Esophagus muscularis mucosa (tissue), 4 donors: ENCODE measurements around the gene PAPSS1. TPM values are rescaled to one million over a fixed set of nuclear protein-coding genes. Genes with fewer than 3 reads are reported as not detected.

Experiments
- DNase-seq: peaks from one replicate; pipeline ENCODE4 v3.0.0-alpha.2; 2017; ENCODE audit errors: extremely low spot score
- H3K27ac ChIP-seq, 4 donors: fragments of 200-600 bp; sonication (generic); replicated peaks in 1 of 4; 1 replicate in 3 of 4; 2 replicates in 1 of 4; pipeline ENCODE4 v1.5.1; 2016 to 2019; ENCODE audit warnings: mild to moderate bottlenecking in 1 of 4
- H3K27me3 ChIP-seq, 4 donors: fragments of 200-600 bp; sonication (generic); one replicate each; pipeline versions ENCODE4 v1.5.1 to v1.6.0; 2016 to 2019
- H3K36me3 ChIP-seq, 4 donors: fragments of 200-600 bp; sonication (generic); one replicate each; pipeline ENCODE4 v1.5.1; 2016 to 2019
- H3K4me1 ChIP-seq, 4 donors: fragments of 200-600 bp; sonication (generic); one replicate each; pipeline ENCODE4 v1.5.1; 2016 to 2019
- H3K4me3 ChIP-seq, 4 donors: fragments of 200-600 bp; sonication (generic); 1 replicate in 2 of 4; 2 replicates in 2 of 4; pipeline ENCODE4 v1.5.1; 2016 to 2019; ENCODE audit warnings: mild to moderate bottlenecking in 4 of 4, moderate library complexity in 1 of 4
- H3K9me3 ChIP-seq, 4 donors: fragments of 200-600 bp; sonication (generic); 1 replicate in 3 of 4; 2 replicates in 1 of 4; pipeline ENCODE4 v1.5.1; 2016 to 2019
- EP300 ChIP-seq: sonication (generic); formaldehyde crosslinking; IDR thresholded peaks from one replicate; pipeline ENCODE4 v1.6.1; 2017; ENCODE audit warnings: antibody characterized with exemption
- POLR2A ChIP-seq: fragments of 450-650 bp; IDR thresholded peaks from one replicate; pipeline ENCODE4 v1.6.1; 2017; ENCODE audit warnings: antibody characterized with exemption, moderate library complexity, mild to moderate bottlenecking, low read depth
- POLR2AphosphoS5 ChIP-seq, 2 donors: sonication (generic); formaldehyde crosslinking; IDR thresholded peaks; one replicate each; pipeline ENCODE4 v1.6.1; 2017; ENCODE audit warnings: antibody characterized with exemption in 2 of 2
- WGBS: methylation state at CpG from one replicate; pipeline ENCODE4 v1.1.5; 2018; 5-methylcytosine and 5-hydroxymethylcytosine counted together
- intact Hi-C: fragments of 100-400 bp; cut with DNase I; formaldehyde crosslinking; loops from one replicate; pipeline ENCODE4 v1.15.1; 2023
- total RNA-seq, 4 donors: library from RNA; depleted of rRNA; stranded (reverse); fragments of >200 nt; gene quantifications; one replicate each; pipeline versions ENCODE4 v1.1.0 to v1.2.1, GENCODE V29; 2016
- TF ChIP-seq, protein P1 (sequence below), 3 experiments: fragments of 200-600 bp in 2 of 3; fragments of 450-650 bp in 1 of 3; sonication (generic) in 2 of 3; IDR thresholded peaks; one replicate each; pipeline ENCODE4 v1.5.1; 2017 to 2019; ENCODE audit warnings: antibody characterized with exemption in 3 of 3, mild to moderate bottlenecking in 2 of 3, moderate library complexity in 1 of 3

Gene PAPSS1
- total RNA-seq, 4 donors from 2014 or later = 11.6 to 24.4 (median 18.1) TPM

DNA sequence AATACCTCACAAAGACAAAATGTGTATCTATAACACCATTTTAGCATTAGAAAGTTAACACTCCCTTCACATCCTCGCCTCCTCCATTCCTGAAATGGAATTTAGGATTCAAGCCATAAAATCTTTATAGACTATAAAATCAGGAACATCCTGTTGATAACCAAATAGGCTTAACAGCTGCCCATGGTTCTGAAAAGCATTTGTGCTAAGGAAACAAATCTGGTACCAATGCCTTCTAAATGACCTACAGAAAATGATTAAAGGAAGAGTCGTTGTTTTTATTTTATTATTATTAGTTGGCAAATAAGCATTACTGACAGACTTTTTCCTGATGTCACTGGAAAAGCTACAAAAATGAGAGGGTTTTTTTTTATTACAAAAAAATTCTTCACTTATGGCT, 79.8 kb downstream of the PAPSS1 start:
- peaks cover 6 to 10% (median 10%) of the 10 kb centered on the region in 4 donors for H3K4me1 ChIP-seq
- intact Hi-C loops = no loop called here
- no peak overlapping the region for H3K27ac ChIP-seq
- no peaks in the 10 kb centered on the region for H3K27me3 ChIP-seq
- WGBS = 71% methylated on average over 2 of the region's 2 CpGs
- DNase-seq = no peak
- TF ChIP-seq EP300 (no peak), POLR2A (no peak), POLR2AphosphoS5 (IDR thresholded peaks at IDR 0.05) (no peak)
- TF ChIP-seq, protein P1, sequence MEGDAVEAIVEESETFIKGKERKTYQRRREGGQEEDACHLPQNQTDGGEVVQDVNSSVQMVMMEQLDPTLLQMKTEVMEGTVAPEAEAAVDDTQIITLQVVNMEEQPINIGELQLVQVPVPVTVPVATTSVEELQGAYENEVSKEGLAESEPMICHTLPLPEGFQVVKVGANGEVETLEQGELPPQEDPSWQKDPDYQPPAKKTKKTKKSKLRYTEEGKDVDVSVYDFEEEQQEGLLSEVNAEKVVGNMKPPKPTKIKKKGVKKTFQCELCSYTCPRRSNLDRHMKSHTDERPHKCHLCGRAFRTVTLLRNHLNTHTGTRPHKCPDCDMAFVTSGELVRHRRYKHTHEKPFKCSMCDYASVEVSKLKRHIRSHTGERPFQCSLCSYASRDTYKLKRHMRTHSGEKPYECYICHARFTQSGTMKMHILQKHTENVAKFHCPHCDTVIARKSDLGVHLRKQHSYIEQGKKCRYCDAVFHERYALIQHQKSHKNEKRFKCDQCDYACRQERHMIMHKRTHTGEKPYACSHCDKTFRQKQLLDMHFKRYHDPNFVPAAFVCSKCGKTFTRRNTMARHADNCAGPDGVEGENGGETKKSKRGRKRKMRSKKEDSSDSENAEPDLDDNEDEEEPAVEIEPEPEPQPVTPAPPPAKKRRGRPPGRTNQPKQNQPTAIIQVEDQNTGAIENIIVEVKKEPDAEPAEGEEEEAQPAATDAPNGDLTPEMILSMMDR (IDR thresholded peaks at IDR 0.05) = no peak
- H3K9me3 ChIP-seq = no peaks in the 10 kb centered on the region
- peaks cover 9 to 20% (median 16%) of the 10 kb centered on the region in 4 donors for H3K36me3 ChIP-seq
- no peak overlapping the region for H3K4me3 ChIP-seq

DNA sequence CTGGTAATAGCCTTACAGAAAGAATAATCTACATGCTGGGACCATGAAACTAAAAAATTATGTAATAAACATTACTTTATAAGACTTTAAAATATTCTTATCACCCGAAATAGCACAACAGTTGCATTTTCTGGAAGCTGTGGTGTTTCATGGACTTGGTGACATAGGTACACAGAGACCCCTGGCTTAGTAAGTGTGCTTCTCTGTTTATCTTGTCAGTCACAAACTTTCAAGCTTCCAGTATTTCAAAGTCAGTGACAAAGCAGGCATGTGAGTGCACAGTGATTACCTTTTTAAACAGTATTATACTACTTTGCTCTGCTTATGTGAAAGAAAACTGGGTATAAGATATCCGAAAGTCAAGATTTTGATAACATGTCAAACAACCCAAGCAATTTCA, 84.3 kb downstream of the PAPSS1 start:
- no peak overlapping the region for H3K4me3 ChIP-seq
- H3K27ac ChIP-seq = no peak overlapping the region
- intact Hi-C loops = no loop called here
- H3K4me1 ChIP-seq = peaks cover 3 to 6% (median 4%) of the 10 kb centered on the region in 4 donors
- WGBS = 90% methylated on average over 2 of the region's 2 CpGs
- no peaks in the 10 kb centered on the region for H3K9me3 ChIP-seq
- H3K27me3 ChIP-seq = no peaks in the 10 kb centered on the region
- H3K36me3 ChIP-seq = peaks cover 0 to 5% (median 0%) of the 10 kb centered on the region in 4 donors
- DNase-seq = no peak
- TF ChIP-seq EP300 = no peak
- TF ChIP-seq, protein P1 (IDR thresholded peaks at IDR 0.05) = no peak
- no peak for TF ChIP-seq POLR2A
- TF ChIP-seq POLR2AphosphoS5 (IDR thresholded peaks at IDR 0.05) = no peak

DNA sequence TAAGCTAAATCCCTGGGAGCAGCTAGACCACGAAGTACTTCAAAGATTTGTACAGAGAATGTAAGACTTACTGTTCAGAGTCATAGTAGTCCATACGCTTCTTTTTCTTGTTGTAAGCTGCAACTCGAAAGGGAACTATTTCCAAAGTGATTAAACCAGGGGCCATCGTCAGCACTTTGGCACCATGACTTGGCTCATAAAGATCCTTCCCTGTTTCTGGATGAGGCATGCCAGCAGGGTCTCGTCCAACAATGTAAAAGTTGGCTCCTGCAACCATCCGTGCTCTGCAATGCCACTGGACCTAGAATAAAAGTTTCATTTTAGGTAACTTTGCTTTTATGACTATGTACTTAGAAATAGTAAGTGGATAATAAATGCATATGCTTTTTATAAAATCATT, 88.5 kb downstream of the PAPSS1 start:
- Histone ChIP-seq H3K27me3 (no peaks in the 10 kb centered on the region), H3K36me3 (peaks cover 0 to 9% (median 0%) of the 10 kb centered on the region in 4 donors), H3K4me3 (no peak overlapping the region), H3K9me3 (no peaks in the 10 kb centered on the region), H3K27ac (no peak overlapping the region), H3K4me1 (no peaks in the 10 kb centered on the region)
- intact Hi-C loops = no loop called here
- 75% methylated on average over 6 of the region's 6 CpGs for WGBS
- no peak for TF ChIP-seq POLR2A
- TF ChIP-seq, protein P1 (IDR thresholded peaks at IDR 0.05) = no peak
- no peak for TF ChIP-seq EP300
- no peak for TF ChIP-seq POLR2AphosphoS5 (IDR thresholded peaks at IDR 0.05)
- no peak for DNase-seq

DNA sequence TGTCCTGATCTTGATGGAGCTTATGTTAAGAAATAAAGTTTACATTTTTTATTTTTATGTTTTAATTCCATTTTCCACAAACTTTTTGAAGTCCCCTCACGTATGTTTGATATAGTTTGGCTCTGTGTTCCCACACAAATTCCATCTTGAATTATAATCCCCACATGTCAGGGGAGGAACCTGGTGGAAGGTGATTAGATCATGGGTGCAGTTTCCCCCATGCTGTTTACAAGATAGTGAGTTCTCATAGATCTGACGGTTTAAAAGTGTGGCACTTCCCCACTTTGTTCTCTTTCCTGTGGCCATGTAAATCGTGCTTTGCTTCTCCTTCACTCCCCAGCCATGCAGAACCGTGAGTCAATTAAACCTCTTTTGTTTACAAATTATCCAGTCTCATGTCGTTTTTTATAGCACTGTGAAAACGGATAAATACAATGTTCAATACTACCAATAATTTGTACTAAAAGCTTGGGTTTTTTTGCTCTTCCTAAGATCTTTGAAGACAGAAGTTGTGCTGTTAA, 89.8 kb downstream of the PAPSS1 start:
- Histone ChIP-seq H3K9me3 (no peaks in the 10 kb centered on the region), H3K4me1 (no peaks in the 10 kb centered on the region), H3K27me3 (no peaks in the 10 kb centered on the region), H3K36me3 (peaks cover 0 to 9% (median 0%) of the 10 kb centered on the region in 4 donors), H3K27ac (no peak overlapping the region), H3K4me3 (no peak overlapping the region)
- WGBS = 78% methylated on average over 6 of the region's 6 CpGs
- intact Hi-C loops = no loop called here
- no peak for DNase-seq
- TF ChIP-seq POLR2A (no peak), POLR2AphosphoS5 (IDR thresholded peaks at IDR 0.05) (no peak), EP300 (no peak)
- TF ChIP-seq, protein P1 (IDR thresholded peaks at IDR 0.05) = no peak

DNA sequence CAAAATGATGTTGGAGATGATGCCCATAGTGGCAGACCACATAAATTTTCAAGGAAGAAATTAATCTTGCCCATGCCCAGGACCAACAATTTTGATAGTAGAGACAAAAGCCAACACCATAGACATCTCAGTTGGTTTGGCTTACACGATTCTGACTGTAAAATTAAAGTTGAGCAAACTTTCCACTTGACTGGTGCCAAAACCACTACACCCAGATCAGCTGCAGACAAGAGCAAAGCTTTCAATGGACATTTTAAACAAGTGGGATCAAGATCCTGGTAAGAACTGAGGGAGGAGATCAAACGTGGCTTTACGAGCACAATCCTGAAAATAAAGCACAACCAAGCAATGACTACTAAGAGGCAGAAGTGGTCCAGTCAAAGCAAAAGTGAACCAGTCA, 90.7 kb downstream of the PAPSS1 start:
- Histone ChIP-seq H3K4me3 (no peak overlapping the region), H3K27me3 (no peaks in the 10 kb centered on the region), H3K27ac (no peak overlapping the region), H3K36me3 (peaks cover 0 to 9% (median 0%) of the 10 kb centered on the region in 4 donors), H3K4me1 (no peaks in the 10 kb centered on the region), H3K9me3 (no peaks in the 10 kb centered on the region)
- 80% methylated on average over 3 of the region's 3 CpGs for WGBS
- no peak for DNase-seq
- intact Hi-C loops = no loop called here
- TF ChIP-seq POLR2A = no peak
- TF ChIP-seq, protein P1 (IDR thresholded peaks at IDR 0.05) = no peak
- TF ChIP-seq EP300 = no peak
- TF ChIP-seq POLR2AphosphoS5 (IDR thresholded peaks at IDR 0.05) = no peak
